Liver (tissue), 9 donors: ENCODE measurements around the gene CCR7. TPM values are rescaled to one million over a fixed set of nuclear protein-coding genes. Genes with fewer than 3 reads are reported as not detected.
"Not testable (repeated sequence)": the region's sequence is repeated elsewhere in the genome, so short reads cannot be mapped to it uniquely, and the experiment has no call there.

Experiments
- DNase-seq: peaks from one replicate; pipeline ENCODE4 v3.0.0-alpha.2; 2017; ENCODE audit warnings: low spot score
- H3K27ac ChIP-seq, 2 donors: one replicate each; pipeline ENCODE4 v1.7.0; 2013; ENCODE audit warnings: inconsistent platforms in 2 of 2, low read length in 2 of 2, control low read depth in 1 of 2, low read depth in 1 of 2, mild to moderate bottlenecking in 1 of 2
- H3K27me3 ChIP-seq, 4 donors: one replicate each; pipeline versions ENCODE4 v1.6.1 to v1.7.0; 2013; ENCODE audit warnings: low read length in 3 of 4, inconsistent platforms in 1 of 4, mild to moderate bottlenecking in 1 of 4, moderate library complexity in 1 of 4; ENCODE audit not compliant: control insufficient read depth in 4 of 4, insufficient read depth in 4 of 4
- H3K36me3 ChIP-seq, 4 donors: one replicate each; pipeline versions ENCODE4 v1.6.1 to v1.7.0; 2013; ENCODE audit warnings: low read length in 3 of 4, mild to moderate bottlenecking in 3 of 4, low read depth in 1 of 4, moderate library complexity in 1 of 4; ENCODE audit not compliant: control insufficient read depth in 4 of 4, insufficient read depth in 3 of 4
- H3K4me1 ChIP-seq, 4 donors: one replicate each; pipeline versions ENCODE4 v1.6.1 to v1.7.0; 2013; ENCODE audit warnings: low read length in 3 of 4, mild to moderate bottlenecking in 3 of 4, moderate library complexity in 1 of 4; ENCODE audit not compliant: control insufficient read depth in 4 of 4, insufficient read depth in 4 of 4
- H3K4me3 ChIP-seq, 3 donors: one replicate each; pipeline versions ENCODE4 v1.6.1 to v1.7.0; 2013; ENCODE audit warnings: low read length in 3 of 3, control low read depth in 1 of 3, low read depth in 1 of 3, mild to moderate bottlenecking in 1 of 3
- H3K9ac ChIP-seq, 2 donors: one replicate each; pipeline ENCODE4 v1.7.0; 2013; ENCODE audit warnings: low read length in 2 of 2, mild to moderate bottlenecking in 2 of 2, moderate library complexity in 2 of 2, control low read depth in 1 of 2, low read depth in 1 of 2
- H3K9me3 ChIP-seq, 4 donors: one replicate each; pipeline versions ENCODE4 v1.6.1 to v1.7.0; 2013; ENCODE audit warnings: low read length in 3 of 4; ENCODE audit not compliant: control insufficient read depth in 4 of 4
- EGR1 ChIP-seq, 2 donors: IDR thresholded peaks; 2 replicates each; pipeline ENCODE4 v1.6.1; 2016 to 2018; ENCODE audit warnings: antibody characterized with exemption in 2 of 2, low read depth in 2 of 2
- FOXA1 ChIP-seq: IDR thresholded peaks from 2 replicates; pipeline ENCODE4 v1.6.1; 2016; ENCODE audit warnings: antibody characterized with exemption
- FOXA2 ChIP-seq: IDR thresholded peaks from 2 replicates; pipeline ENCODE4 v1.6.1; 2016; ENCODE audit warnings: antibody characterized with exemption
- HNF4A ChIP-seq, 2 donors: conservative IDR thresholded peaks; 2 replicates each; pipeline ENCODE4 v1.6.1; 2016; ENCODE audit warnings: antibody characterized with exemption in 2 of 2, mild to moderate bottlenecking in 2 of 2
- JUND ChIP-seq, 2 donors: IDR thresholded peaks; 2 replicates each; pipeline ENCODE4 v1.6.1; 2016; ENCODE audit warnings: antibody characterized with exemption in 2 of 2
- MAX ChIP-seq: IDR thresholded peaks from 2 replicates; pipeline ENCODE4 v1.6.1; 2016; ENCODE audit warnings: antibody characterized with exemption
- NR2F2 ChIP-seq: IDR thresholded peaks from 2 replicates; pipeline ENCODE4 v1.6.1; 2016; ENCODE audit warnings: antibody characterized with exemption
- RAD21 ChIP-seq, 2 donors: IDR thresholded peaks; 2 replicates each; pipeline ENCODE4 v1.6.1; 2016; ENCODE audit warnings: antibody characterized with exemption in 2 of 2, mild to moderate bottlenecking in 2 of 2
- RXRA ChIP-seq, 2 donors: IDR thresholded peaks; 2 replicates each; pipeline ENCODE4 v1.6.1; 2017 to 2018; ENCODE audit warnings: antibody characterized with exemption in 2 of 2, mild to moderate bottlenecking in 1 of 2
- SP1 ChIP-seq: IDR thresholded peaks from 2 replicates; pipeline ENCODE4 v1.6.1; 2018; ENCODE audit warnings: antibody characterized with exemption, mild to moderate bottlenecking
- YY1 ChIP-seq: IDR thresholded peaks from 2 replicates; pipeline ENCODE4 v1.6.1; 2016; ENCODE audit warnings: antibody characterized with exemption, mild to moderate bottlenecking
- WGBS: extraction: QIAGEN DNeasy Blood & Tissue Kit; methylation state at CpG from one replicate; pipeline ENCODE4 v1.1.7; 2013; 5-methylcytosine and 5-hydroxymethylcytosine counted together
- polyA plus RNA-seq, 2 donors: library from polyadenylated mRNA; stranded (reverse) in 1 of 2; unstranded in 1 of 2; fragments of 200-250 nt in 1 of 2; fragments of >200 nt in 1 of 2; fragmentation: Nextera tagmentation in 1 of 2; extraction: Ambion mirVana in 1 of 2; gene quantifications; one replicate each; pipeline versions ENCODE4 v1.2.1 to v1.2.3, GENCODE V29; 2013 to 2015
- total RNA-seq, 2 donors: library from RNA; depleted of rRNA; stranded (reverse); fragments of >200 nt; gene quantifications; one replicate each; pipeline ENCODE4 v1.2.3, GENCODE V29; 2014
- TF ChIP-seq, protein P1 (sequence below): IDR thresholded peaks from 2 replicates; pipeline ENCODE4 v1.6.1; 2016; ENCODE audit warnings: antibody characterized with exemption
- TF ChIP-seq, protein P2 (sequence below): IDR thresholded peaks from 2 replicates; pipeline ENCODE4 v1.6.1; 2016; ENCODE audit warnings: antibody characterized with exemption, mild to moderate bottlenecking
- TF ChIP-seq, protein P3 (sequence below): fragments of 150-350 bp; IDR thresholded peaks from 2 replicates; pipeline ENCODE4 v1.5.1; 2017; ENCODE audit warnings: improper control_type of control experiment, low read depth, low read length; ENCODE audit not compliant: missing input control
- donor health status: healthy.
- donor health status: healthy.
- donor health status: healthy.
- donor health status: healthy.
- donor health status: healthy.

Gene CCR7
- total and polyA plus RNA-seq, 4 donors, result 0.08 to 0.89 (median 0.28) TPM

DNA sequence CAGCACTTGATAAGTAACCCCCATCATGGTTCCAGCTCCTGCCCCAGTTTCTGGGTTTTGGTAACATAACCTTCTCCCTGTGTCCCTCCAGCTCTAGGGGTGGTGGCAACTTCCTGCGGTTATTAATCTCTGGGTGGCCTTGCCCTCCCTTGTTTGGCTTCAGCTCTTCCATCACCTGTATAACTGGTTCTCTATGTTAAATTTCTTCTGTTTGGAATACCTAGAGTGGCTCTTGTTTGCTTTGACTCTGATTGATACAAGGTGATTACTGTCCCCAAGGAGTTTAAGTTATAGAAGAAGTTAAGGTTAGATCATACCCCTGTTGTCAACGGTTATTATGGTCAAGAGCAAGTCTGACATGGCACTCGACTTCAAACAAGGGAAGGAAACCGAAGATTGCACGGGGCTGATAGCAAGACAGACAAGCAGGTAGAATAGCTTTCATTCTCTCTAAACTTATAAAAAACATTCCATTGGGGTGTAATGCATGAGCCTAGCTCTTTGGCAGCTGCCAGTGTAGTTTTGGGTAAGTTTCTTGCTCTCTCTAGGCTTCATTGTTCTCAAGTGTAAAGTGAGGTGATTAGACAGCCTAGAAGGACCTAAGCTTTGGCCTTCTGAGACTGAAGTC is 11.0 kb upstream of the CCR7 start (continued):
- TF ChIP-seq RXRA (IDR thresholded peaks at IDR 0.05) (no peak), EGR1 (IDR thresholded peaks at IDR 0.05; ENCODE audit: low read depth in 2 of 2) (no peak)

DNA sequence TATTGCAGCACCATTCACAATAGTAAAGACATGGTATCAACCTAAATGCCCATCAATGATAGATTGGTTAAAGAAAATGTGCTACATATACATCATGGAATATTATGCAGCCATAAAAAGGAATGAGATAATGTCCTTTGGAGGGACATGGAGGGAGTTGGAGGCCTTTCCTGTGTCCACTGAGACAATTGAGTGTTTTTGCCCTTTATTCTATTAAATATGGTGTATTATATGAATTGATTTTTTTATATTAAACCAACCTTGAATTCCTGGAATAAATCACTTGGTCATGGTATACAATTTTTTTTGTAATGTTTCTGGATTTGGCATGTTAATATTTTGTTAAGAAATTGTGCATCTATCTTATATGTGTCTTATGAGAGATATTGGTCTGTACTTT is 9.0 kb upstream of the CCR7 start:
- no peak overlapping the region for H3K27ac ChIP-seq
- no peak for DNase-seq
- no peak overlapping the region for H3K4me3 ChIP-seq
- H3K4me1 ChIP-seq, result no peaks in the 10 kb centered on the region
- TF ChIP-seq FOXA1 (no peak), MAX (no peak)
- no peak overlapping the region for H3K9ac ChIP-seq
- peaks cover 0 to 2% (median 0%) of the 10 kb centered on the region in 4 donors for H3K9me3 ChIP-seq
- no peaks in the 10 kb centered on the region for H3K27me3 ChIP-seq
- H3K36me3 ChIP-seq, result no peaks in the 10 kb centered on the region

DNA sequence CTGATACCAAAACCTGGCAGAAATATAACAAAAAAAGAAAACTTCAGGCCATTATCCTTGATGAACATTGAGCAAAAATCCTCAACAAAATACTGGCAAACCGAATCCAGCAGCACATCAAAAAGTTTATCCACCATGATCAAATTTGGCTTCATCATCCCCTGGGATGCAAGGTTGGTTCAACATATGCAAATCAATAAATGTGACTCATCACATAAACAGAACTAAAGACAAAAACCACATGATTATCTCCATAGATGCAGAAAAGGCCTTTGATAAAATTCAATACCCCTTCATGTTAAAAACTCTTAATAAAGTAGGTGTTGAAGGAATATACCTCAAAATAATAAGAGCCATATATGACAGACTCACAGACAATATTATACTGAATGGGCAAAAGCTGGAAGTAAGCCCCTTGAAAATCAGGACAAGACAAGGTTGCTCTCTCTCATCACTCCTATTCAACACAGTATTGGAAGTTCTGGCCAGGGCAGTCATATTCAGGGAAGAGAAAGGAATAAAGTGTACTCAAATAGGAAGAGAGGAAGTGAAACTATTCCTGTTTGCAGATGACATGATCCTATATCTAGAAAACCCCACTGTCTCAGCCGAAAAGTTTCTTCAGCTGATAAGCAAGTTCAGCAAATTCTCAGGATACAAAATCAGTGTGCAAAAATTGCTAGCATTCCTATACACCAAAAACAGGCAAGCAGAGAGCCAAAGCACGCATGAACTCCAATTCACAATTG is 7.1 kb upstream of the CCR7 start:
- H3K9me3 ChIP-seq, H3K9ac ChIP-seq, DNase-seq, H3K4me1 ChIP-seq, H3K27ac ChIP-seq, H3K36me3 ChIP-seq, H3K27me3 ChIP-seq, H3K4me3 ChIP-seq: not testable (repeated sequence)
- 81% methylated on average over 3 of the region's 3 CpGs for WGBS

- Histone ChIP-seq H3K27ac (no peak overlapping the region), H3K4me3 (no peak overlapping the region), H3K9me3 (no peaks in the 10 kb centered on the region), H3K9ac (no peak overlapping the region), H3K36me3 (no peaks in the 10 kb centered on the region), H3K4me1 (no peaks in the 10 kb centered on the region), H3K27me3 (no peaks in the 10 kb centered on the region)
- peak; percentile 39 for DNase-seq
- 81% methylated on average over 7 of the region's 7 CpGs for WGBS
- TF ChIP-seq MAX (no peak), YY1 (no peak), RAD21 (IDR thresholded peaks at IDR 0.05) (no peak), SP1 (no peak), RXRA (IDR thresholded peaks at IDR 0.05) (no peak), HNF4A (conservative IDR thresholded peaks at IDR 0.05) (no peak), NR2F2 (no peak), JUND (IDR thresholded peaks at IDR 0.05) (no peak), FOXA2 (no peak), EGR1 (IDR thresholded peaks at IDR 0.05; ENCODE audit: low read depth in 2 of 2) (no peak), FOXA1 (no peak)
- TF ChIP-seq, protein P1, sequence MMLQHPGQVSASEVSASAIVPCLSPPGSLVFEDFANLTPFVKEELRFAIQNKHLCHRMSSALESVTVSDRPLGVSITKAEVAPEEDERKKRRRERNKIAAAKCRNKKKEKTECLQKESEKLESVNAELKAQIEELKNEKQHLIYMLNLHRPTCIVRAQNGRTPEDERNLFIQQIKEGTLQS, result no peak
- TF ChIP-seq, protein P2, sequence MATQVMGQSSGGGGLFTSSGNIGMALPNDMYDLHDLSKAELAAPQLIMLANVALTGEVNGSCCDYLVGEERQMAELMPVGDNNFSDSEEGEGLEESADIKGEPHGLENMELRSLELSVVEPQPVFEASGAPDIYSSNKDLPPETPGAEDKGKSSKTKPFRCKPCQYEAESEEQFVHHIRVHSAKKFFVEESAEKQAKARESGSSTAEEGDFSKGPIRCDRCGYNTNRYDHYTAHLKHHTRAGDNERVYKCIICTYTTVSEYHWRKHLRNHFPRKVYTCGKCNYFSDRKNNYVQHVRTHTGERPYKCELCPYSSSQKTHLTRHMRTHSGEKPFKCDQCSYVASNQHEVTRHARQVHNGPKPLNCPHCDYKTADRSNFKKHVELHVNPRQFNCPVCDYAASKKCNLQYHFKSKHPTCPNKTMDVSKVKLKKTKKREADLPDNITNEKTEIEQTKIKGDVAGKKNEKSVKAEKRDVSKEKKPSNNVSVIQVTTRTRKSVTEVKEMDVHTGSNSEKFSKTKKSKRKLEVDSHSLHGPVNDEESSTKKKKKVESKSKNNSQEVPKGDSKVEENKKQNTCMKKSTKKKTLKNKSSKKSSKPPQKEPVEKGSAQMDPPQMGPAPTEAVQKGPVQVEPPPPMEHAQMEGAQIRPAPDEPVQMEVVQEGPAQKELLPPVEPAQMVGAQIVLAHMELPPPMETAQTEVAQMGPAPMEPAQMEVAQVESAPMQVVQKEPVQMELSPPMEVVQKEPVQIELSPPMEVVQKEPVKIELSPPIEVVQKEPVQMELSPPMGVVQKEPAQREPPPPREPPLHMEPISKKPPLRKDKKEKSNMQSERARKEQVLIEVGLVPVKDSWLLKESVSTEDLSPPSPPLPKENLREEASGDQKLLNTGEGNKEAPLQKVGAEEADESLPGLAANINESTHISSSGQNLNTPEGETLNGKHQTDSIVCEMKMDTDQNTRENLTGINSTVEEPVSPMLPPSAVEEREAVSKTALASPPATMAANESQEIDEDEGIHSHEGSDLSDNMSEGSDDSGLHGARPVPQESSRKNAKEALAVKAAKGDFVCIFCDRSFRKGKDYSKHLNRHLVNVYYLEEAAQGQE, result no peak
- TF ChIP-seq, protein P3, sequence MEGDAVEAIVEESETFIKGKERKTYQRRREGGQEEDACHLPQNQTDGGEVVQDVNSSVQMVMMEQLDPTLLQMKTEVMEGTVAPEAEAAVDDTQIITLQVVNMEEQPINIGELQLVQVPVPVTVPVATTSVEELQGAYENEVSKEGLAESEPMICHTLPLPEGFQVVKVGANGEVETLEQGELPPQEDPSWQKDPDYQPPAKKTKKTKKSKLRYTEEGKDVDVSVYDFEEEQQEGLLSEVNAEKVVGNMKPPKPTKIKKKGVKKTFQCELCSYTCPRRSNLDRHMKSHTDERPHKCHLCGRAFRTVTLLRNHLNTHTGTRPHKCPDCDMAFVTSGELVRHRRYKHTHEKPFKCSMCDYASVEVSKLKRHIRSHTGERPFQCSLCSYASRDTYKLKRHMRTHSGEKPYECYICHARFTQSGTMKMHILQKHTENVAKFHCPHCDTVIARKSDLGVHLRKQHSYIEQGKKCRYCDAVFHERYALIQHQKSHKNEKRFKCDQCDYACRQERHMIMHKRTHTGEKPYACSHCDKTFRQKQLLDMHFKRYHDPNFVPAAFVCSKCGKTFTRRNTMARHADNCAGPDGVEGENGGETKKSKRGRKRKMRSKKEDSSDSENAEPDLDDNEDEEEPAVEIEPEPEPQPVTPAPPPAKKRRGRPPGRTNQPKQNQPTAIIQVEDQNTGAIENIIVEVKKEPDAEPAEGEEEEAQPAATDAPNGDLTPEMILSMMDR, result no peak
These were observed 3.0 kb upstream of the CCR7 start for GRCh38 chr17:40568074-40568836.
